ENCODE results near the gene PCDHB13.
"Not testable (repeated sequence)": the region's sequence is repeated elsewhere in the genome, so short reads cannot be mapped to it uniquely, and the experiment has no call there.

GRCh38 chr5:141184117-141184855 lies 29.4 kb upstream of the PCDHB13 start:
- not testable (repeated sequence) for TF ChIP-seq CTCF (CRISPR knock-in tag; IDR thresholded peaks at IDR 0.05); ZNF263 (CRISPR knock-in tag; IDR thresholded peaks at IDR 0.05); RAD21 (CRISPR knock-in tag; IDR thresholded peaks at IDR 0.05); FOXA1 (IDR thresholded peaks at IDR 0.05); FOXA1 (CRISPR knock-in tag; IDR thresholded peaks at IDR 0.05); NR2C2 (CRISPR knock-in tag; IDR thresholded peaks at IDR 0.05; ENCODE audit: borderline replicate concordance); PRDM15 (CRISPR knock-in tag; IDR thresholded peaks at IDR 0.05); NRL (CRISPR knock-in tag; IDR thresholded peaks at IDR 0.05; ENCODE audit: borderline replicate concordance)

Data from HepG2 (cell line).